Hepatocyte (in vitro differentiated cells): ENCODE measurements around the gene PTPRS. TPM values are rescaled to one million over a fixed set of nuclear protein-coding genes. Genes with fewer than 3 reads are reported as not detected.

Source experiments
- DNase-seq: peaks from one replicate; pipeline ENCODE4 v3.0.0-alpha.2; 2016; ENCODE audit warnings: low spot score
- H2AFZ ChIP-seq: fragments of 200-600 bp; sonication (generic); 2 replicates; pipeline ENCODE4 v1.6.0; 2016; ENCODE audit warnings: antibody characterized with exemption, mild to moderate bottlenecking
- H3K27ac ChIP-seq: fragments of 200-600 bp; sonication (generic); 2 replicates; pipeline ENCODE4 v1.5.1; 2016; ENCODE audit warnings: mild to moderate bottlenecking
- H3K27me3 ChIP-seq: fragments of 200-600 bp; sonication (generic); 2 replicates; pipeline ENCODE4 v1.6.1; 2016
- H3K36me3 ChIP-seq: fragments of 200-600 bp; sonication (generic); replicated peaks from 2 replicates; pipeline ENCODE4 v1.5.1; 2016; ENCODE audit warnings: low read depth; ENCODE audit not compliant: insufficient read depth
- H3K4me1 ChIP-seq: fragments of 200-600 bp; sonication (generic); 2 replicates; pipeline ENCODE4 v1.5.1; 2016; ENCODE audit warnings: mild to moderate bottlenecking, moderate library complexity; ENCODE audit not compliant: insufficient read depth
- H3K4me2 ChIP-seq: fragments of 200-600 bp; sonication (generic); 2 replicates; pipeline ENCODE4 v1.6.0; 2016
- H3K4me3 ChIP-seq: fragments of 200-600 bp; sonication (generic); 2 replicates; pipeline ENCODE4 v1.5.1; 2016; ENCODE audit warnings: mild to moderate bottlenecking
- H3K79me2 ChIP-seq: fragments of 200-600 bp; sonication (generic); 2 replicates; pipeline ENCODE4 v1.6.0; 2017; ENCODE audit warnings: mild to moderate bottlenecking
- H3K9me2 ChIP-seq: fragments of 200-600 bp; sonication (generic); replicated peaks from 2 replicates; pipeline ENCODE4 v1.6.0; 2017; ENCODE audit warnings: mild to moderate bottlenecking; ENCODE audit not compliant: insufficient read depth
- H3K9me3 ChIP-seq: fragments of 200-600 bp; sonication (generic); 2 replicates; pipeline ENCODE4 v1.5.1; 2016; ENCODE audit warnings: low read depth, mild to moderate bottlenecking
- H4K20me1 ChIP-seq: fragments of 200-600 bp; sonication (generic); 2 replicates; pipeline ENCODE4 v1.6.0; 2016; ENCODE audit warnings: mild to moderate bottlenecking; ENCODE audit not compliant: insufficient read depth, poor library complexity, severe bottlenecking
- EZH2 ChIP-seq: fragments of 200-600 bp; sonication (generic); IDR thresholded peaks from 2 replicates; pipeline ENCODE4 v1.6.1; 2016; ENCODE audit warnings: antibody characterized with exemption, mild to moderate bottlenecking, borderline replicate concordance
- EZH2phosphoT487 ChIP-seq: fragments of 200-600 bp; sonication (generic); IDR thresholded peaks from one replicate; pipeline ENCODE4 v1.6.1; 2018; ENCODE audit warnings: antibody characterized with exemption, mild to moderate bottlenecking, low read depth, moderate library complexity; ENCODE audit not compliant: unreplicated experiment, severe bottlenecking
- whole genome bisulfite sequencing: methylation state at CpG from one replicate; pipeline ENCODE4 v1.1.6; 2016; ENCODE audit warnings: low lambda C conversion rate; ENCODE audit errors: missing lambda C conversion rate; 5-methylcytosine and 5-hydroxymethylcytosine counted together
- polyA plus RNA-seq: library from polyadenylated mRNA; unstranded; fragments of >200 nt; fragmentation: Nextera tagmentation; extraction: Ambion mirVana; gene quantifications from 2 replicates; pipeline ENCODE4 v1.2.1, GENCODE V29; 2016
- total RNA-seq: library from RNA; depleted of rRNA; stranded (reverse); fragments of >200 nt; gene quantifications from 2 replicates; pipeline ENCODE4 v1.2.3, GENCODE V29; 2014
- TF ChIP-seq, protein P1 (sequence below): fragments of 200-600 bp; sonication (generic); IDR thresholded peaks from 2 replicates; pipeline ENCODE4 v1.5.1; 2016; ENCODE audit warnings: antibody characterized with exemption, mild to moderate bottlenecking; ENCODE audit not compliant: poor library complexity

Gene PTPRS
- total and polyA plus RNA-seq, 2 experiments from 2014 or later = 21.9 to 65.5 TPM

DNA sequence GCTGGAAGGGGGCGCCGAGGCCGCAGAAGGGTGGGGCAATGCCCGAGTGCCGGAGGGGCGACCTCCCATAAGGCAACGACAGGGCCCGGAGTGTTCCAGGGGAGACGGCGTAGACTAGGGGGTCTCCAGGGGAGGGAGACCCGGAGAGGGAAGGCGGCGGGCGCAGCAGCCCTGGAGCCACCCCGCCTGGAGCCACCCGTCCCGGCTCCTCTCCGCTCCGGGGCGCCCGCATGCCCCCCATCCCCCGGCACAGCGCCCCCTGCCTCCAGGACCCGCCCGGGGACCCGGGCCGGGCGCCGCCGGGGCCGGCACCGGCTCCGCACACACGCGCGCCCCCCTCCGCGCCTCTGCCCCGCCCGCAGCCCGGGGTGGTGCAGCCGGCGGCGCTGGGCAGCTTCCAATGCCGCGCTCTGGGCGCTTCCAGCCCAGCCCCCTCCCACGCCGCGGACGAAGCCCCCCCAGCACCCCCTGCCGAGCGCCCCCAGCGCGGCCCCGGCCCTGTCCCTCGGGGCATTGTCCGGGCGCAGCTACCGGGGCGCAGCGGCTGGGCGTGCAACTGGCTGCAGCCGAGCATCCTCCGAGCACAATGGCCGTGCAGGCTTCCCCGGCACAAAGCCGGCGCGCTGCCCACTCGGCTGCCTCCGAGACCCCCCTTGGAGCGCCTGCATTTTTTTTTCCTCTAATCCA lies 519 bp downstream of the PTPRS start:
- peak overlapping the region; percentile 79 for H3K4me3 ChIP-seq
- WGBS = 0% methylated on average over 17 of the region's 73 CpGs
- peak overlapping the region; percentile 37 for H3K27ac ChIP-seq

DNA sequence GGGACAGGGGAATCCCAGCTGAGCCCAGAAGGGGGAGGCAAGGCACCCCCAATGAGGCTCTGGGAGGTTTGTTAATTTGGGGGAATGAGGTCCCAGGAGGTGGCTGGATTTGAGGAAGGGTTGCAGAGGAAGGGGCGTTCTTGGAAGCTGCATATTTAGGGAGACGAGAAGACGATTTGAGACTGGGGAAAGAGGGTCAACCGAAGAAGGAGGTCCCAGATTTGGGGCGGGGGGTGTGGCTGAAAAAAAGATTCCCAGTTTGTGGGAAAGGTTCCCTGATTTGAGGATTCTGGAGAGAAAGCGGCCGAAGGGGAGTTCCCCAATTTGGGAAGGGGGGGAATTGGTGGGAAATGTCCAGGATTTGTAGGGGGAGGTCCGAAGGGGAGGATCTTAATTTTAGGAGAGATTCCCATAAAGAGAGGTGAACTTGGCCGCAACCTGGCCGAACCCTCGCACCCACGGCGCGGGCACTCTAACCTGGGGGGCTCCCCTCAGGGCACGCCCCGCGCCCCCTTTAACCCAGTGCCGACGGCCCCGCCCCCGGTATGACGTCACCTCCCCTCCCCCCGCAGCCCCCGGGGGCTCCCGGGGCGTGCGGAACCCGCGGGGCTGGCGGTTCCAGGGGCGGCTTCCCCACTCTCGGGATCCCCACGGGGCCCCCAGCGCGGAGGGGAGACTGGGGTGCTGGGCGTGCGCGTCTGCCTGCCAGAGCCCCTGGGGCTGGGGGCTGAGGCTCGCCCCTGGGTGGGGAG lies 1.2 kb downstream of the PTPRS start:
- no peak for DNase-seq
- peak; percentile 68 for TF ChIP-seq EZH2
- TF ChIP-seq, protein P1, sequence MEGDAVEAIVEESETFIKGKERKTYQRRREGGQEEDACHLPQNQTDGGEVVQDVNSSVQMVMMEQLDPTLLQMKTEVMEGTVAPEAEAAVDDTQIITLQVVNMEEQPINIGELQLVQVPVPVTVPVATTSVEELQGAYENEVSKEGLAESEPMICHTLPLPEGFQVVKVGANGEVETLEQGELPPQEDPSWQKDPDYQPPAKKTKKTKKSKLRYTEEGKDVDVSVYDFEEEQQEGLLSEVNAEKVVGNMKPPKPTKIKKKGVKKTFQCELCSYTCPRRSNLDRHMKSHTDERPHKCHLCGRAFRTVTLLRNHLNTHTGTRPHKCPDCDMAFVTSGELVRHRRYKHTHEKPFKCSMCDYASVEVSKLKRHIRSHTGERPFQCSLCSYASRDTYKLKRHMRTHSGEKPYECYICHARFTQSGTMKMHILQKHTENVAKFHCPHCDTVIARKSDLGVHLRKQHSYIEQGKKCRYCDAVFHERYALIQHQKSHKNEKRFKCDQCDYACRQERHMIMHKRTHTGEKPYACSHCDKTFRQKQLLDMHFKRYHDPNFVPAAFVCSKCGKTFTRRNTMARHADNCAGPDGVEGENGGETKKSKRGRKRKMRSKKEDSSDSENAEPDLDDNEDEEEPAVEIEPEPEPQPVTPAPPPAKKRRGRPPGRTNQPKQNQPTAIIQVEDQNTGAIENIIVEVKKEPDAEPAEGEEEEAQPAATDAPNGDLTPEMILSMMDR = no peak
- peaks cover 35% of the 10 kb centered on the region for H3K27me3 ChIP-seq

More for the DNA sequence above, 519 bp downstream of the PTPRS start:
- Histone ChIP-seq H4K20me1 (no peaks in the 10 kb centered on the region), H2AFZ (peak overlapping the region; percentile 66), H3K9me2 (no peaks in the 10 kb centered on the region), H3K4me1 (peaks cover 13% of the 10 kb centered on the region), H3K4me2 (peak overlapping the region; percentile 99), H3K9me3 (no peaks in the 10 kb centered on the region), H3K79me2 (no peaks in the 10 kb centered on the region), H3K36me3 (no peaks in the 10 kb centered on the region), H3K27me3 (peaks cover 35% of the 10 kb centered on the region)
- peak; percentile 51 for DNase-seq
- TF ChIP-seq EZH2 (no peak), EZH2phosphoT487 (no peak)
- TF ChIP-seq, protein P1 = no peak

DNA sequence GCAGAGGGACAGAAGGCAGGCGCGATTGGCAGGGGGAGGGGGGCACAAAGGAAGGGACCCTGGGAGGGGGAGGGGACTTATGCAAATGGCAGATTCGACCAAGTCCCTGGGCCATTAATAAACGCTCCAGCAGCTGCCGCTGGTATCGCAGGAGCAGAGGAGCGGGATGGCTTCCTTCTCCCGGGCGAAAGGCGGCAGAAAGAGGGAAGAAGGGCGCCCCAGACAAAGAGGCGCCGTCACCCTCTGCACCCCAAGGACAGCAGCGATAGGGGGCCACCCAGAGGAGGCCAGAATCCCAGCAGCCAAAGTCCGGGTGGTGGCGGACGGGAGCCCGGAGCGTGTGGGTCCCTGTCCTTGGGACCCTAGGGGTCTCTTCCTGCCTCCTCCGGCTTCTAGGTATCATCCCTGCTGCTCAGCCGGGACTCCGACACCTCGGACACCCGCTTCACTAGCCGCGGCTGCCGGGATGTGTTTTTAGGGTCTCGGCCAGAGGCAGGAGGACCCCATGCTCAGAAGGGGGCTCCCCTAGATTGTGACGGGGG lies 1.9 kb downstream of the PTPRS start:
- H3K9me3 ChIP-seq = no peaks in the 10 kb centered on the region
- peaks cover 35% of the 10 kb centered on the region for H3K27me3 ChIP-seq
- no peaks in the 10 kb centered on the region for H3K36me3 ChIP-seq
- peak; percentile 34 for DNase-seq
- peaks cover 13% of the 10 kb centered on the region for H3K4me1 ChIP-seq
- no peak overlapping the region for H2AFZ ChIP-seq
- H3K4me3 ChIP-seq = no peak overlapping the region
- no peaks in the 10 kb centered on the region for H3K79me2 ChIP-seq
- WGBS = 5% methylated on average over 12 of the region's 29 CpGs
- H3K9me2 ChIP-seq = no peaks in the 10 kb centered on the region
- no peak overlapping the region for H3K27ac ChIP-seq
- H3K4me2 ChIP-seq = peak overlapping the region; percentile 99
- TF ChIP-seq EZH2phosphoT487 = peak; percentile 31
- TF ChIP-seq, protein P1 = no peak
- H4K20me1 ChIP-seq = no peaks in the 10 kb centered on the region

More for the DNA sequence above, 1.2 kb downstream of the PTPRS start:
- Histone ChIP-seq H3K4me3 (peak overlapping the region; percentile 79), H3K4me2 (peak overlapping the region; percentile 99), H3K27ac (no peak overlapping the region), H3K36me3 (no peaks in the 10 kb centered on the region), H4K20me1 (no peaks in the 10 kb centered on the region), H3K79me2 (no peaks in the 10 kb centered on the region), H3K9me3 (no peaks in the 10 kb centered on the region), H3K4me1 (peaks cover 13% of the 10 kb centered on the region), H2AFZ (no peak overlapping the region), H3K9me2 (no peaks in the 10 kb centered on the region)
- WGBS = 5% methylated on average over 8 of the region's 39 CpGs
